HG03064 (cell line): ENCODE data around the gene SYCE3.
"Not testable (repeated sequence)": the region's sequence is repeated elsewhere in the genome, so short reads cannot be mapped to it uniquely, and the experiment has no call there.

ENCODE experiments used
- ATAC-seq: cut with Tn5 transposase; IDR thresholded peaks from one replicate; pipeline ENCODE4 v1.9.1; 2021; ENCODE audit warnings: low read depth; ENCODE audit not compliant: unreplicated experiment

SYCE3 gene

DNA sequence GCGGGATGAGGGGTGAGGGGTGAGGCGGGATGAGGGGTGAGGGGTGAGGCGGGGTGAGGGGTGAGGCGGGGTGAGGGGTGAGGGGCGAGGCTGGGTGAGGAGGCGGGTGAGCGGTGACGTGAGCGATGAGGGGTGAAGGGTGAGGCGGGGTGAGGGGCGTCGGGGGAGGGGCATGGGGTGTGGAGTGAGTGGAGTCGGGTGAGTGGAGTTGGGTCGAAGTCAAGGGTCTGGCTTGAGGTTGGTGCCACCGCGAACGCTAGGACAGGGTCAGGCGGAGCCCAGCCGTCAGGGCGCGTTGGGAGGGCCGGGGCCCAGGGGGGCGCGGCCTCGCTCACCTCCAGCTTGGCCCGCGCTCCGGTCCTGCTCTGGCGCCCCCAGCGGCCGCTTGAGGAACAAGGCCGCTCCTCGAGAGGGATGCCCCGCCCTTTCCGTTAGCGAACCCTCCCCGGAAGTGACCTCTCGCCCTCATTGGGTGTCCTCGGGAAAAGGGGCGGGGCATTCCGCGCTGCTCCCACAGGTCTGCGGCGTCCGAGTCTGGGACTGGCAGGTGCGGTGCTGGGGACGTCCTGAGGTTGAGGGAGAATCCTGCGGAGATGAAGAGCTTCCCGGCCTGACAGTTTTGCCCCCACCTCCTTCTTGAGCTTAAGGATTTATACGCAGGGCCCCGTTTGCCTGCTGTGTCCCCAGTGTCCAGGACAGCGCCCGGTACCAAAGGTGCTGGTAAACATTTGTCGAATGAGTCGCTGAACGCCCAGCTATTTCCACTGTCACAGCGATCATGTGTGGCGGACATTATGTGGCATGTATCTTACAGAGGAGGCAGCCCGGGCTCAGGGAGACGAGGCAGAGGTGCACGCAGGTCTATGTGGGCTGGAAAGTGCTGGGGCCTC lies at the start of gene SYCE3:
TSS of gene SYCE3 (minus strand) at position 397 of the 890 bp plus-strand sequence. CDS start 6,514 bp downstream, outside the sequence.
- peak; percentile 89 for ATAC-seq

DNA sequence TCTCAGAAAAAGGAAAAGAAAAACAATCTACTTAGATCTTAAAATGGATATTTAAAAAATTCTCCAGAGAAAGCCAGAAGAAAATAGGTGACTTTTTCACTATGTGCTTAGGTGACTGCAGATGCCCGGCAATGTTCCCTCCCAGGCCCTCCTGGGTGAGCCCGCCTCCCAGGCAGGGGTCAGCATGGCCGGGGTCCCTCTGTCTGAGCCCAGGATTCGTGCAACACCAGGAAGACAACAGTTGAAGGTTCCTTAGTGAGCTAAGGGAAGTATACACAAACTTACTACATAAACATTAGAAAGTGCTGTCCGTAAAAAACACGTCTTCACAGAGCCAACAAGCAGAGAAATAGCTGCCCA lies 49.4 kb upstream of the SYCE3 start:
- no peak for ATAC-seq

DNA sequence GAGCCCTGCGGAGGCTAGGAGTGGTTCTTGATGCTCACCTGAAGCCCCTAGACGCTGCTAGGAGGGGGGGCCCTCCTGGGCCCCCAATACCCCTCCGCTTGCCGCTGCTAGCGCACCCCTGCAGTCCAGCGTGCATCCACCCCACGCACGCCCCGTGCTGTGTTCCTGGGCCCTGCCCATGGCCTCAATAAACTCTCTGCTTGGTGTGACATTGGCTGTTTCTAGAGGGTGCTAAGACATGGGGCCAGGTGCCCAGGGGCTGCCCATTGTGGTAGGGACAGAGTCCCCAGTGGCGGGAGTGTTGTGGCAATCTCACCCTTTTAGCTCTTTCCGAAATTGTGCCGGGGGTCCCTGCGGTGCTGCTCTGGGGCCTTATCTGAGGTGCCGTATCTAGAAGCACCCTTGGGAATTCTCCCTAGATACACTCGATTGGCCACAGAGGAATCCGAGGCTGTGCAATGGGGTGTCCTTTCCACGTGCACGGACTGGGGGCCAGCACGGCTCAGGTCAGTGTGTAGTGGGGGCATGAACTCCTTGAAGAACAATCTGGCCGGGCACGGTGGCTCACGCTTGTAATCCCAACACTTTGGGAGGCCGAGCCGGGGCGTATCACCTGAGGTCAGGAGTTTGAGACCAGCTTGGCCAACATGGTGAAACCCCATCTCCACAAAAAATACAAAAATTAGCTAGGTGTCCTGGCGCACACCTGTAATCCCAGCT lies 48.8 kb upstream of the SYCE3 start:
- no peak for ATAC-seq

DNA sequence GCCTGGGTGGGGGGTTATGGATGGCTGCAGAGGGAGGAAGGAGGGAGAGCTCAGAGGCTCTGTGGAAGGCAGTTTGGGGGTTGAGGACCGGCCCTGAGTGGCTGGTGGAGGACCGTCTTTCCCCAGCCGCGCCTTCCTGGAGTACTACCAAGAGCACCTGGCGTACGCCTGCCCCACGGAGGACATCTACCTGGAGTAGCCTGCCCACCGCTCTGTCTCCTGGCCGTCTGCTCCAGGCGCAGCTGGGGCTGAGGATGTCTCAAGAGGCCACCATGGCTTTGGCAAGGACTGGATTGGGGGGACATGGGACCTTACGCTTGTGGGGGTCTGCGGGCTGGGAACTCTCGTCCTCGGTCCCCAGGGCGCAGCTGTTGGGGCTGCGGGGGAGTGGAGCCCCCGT lies 47.9 kb upstream of the SYCE3 start:
- ATAC-seq = no peak

DNA sequence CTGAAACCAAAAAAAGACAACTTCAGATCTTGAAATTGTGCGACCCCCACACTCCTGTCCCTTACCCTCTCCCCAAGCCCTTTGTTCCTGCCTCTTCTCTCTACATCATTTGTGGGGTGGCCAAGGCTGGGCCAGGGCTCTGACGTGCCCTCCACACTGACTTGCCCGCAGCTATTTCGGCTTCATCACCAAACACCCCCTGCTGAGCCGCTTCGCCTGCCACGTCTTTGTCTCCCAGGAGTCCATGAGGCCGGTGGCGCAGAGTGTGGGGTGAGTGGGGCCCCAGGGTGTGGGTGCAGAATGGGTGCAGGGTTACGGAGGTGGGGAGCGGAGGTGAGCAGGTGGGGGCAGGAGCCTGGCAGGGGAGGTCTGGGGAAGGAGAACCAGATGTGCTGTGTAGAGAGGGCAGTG lies 47.3 kb upstream of the SYCE3 start:
- ATAC-seq = no peak

GRCh38 chr22:50609599-50609998 lies 46.9 kb upstream of the SYCE3 start:
- ATAC-seq = no peak

GRCh38 chr22:50608996-50609395 lies 46.3 kb upstream of the SYCE3 start:
- ATAC-seq = no peak

- ATAC-seq = not testable (repeated sequence)
These were observed 45.5 kb upstream of the SYCE3 start for GRCh38 chr22:50608058-50608840.

GRCh38 chr22:50607659-50608020 lies 44.9 kb upstream of the SYCE3 start:
- no peak for ATAC-seq

DNA sequence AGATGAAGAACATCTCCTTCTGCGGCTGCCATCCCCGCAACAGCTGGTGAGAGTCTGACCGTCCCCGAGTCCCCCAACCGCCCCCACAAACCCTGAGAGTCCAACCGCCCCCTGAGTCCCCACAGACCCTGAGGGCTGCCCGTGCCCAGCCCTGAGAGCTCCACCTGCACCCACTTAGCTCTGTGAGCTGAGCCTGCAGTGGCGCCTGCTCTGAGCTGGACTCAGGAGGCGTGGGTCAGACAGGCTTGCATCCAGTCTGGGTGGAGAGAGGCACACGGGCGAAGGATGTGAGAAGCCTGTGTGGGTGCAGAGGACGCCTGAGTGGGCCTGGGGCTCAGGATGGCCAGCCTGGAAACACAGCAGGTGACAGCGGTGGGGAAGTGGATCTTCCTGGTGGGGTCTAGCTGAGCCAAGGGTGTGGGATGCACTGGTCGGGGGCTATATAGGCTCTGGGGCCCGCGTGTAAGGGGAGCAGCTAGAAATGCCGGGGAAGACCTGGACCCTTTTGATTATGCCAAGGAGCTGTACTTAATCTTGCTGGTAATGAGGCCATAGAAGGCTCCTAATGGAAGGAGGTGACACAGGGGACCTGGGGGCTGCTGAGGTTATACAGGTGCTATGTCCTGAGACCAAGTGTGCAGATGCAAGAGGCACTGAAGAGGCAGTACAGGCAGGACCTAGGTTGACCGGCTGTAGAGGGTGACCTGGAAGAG lies 44.4 kb upstream of the SYCE3 start:
- ATAC-seq = no peak

GRCh38 chr22:50606165-50606945 lies 43.6 kb upstream of the SYCE3 start:
- ATAC-seq = no peak

GRCh38 chr22:50605613-50606074 lies 42.9 kb upstream of the SYCE3 start:
- no peak for ATAC-seq

GRCh38 chr22:50605002-50605612 lies 42.4 kb upstream of the SYCE3 start:
- ATAC-seq = no peak

- no peak for ATAC-seq
These were observed 41.7 kb upstream of the SYCE3 start for GRCh38 chr22:50604256-50605001.

- ATAC-seq = no peak
These were observed 41.0 kb upstream of the SYCE3 start for GRCh38 chr22:50603511-50604255.

DNA sequence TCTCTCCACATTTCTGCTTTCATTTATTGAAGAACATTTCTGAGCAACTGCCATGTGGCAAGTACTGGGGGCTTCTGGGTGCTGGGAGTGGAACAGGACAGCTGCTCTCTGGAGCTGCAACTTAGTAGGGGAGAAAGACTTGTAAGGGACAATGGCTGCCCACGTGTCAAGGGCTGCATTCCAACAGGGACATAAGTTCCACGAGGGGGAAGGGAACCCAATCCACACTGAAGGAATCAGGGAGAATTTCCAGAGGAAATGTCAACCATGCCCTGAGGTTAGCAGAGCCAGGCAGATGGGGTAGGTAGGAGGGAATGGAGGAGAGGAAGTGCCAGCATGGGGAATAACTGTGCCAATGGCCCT lies 39.6 kb upstream of the SYCE3 start:
- ATAC-seq = no peak

GRCh38 chr22:50601669-50602337 lies 39.1 kb upstream of the SYCE3 start:
- no peak for ATAC-seq
